Pulmonary artery endothelial cell (primary cell): Measurements from ENCODE around the gene COL24A1. TPM values are rescaled to one million over a fixed set of nuclear protein-coding genes. Genes with fewer than 3 reads are reported as not detected.
A peak's percentile ranks its signal among the peaks of the same experiment; 100 is the strongest.

ENCODE experiments used
- DNase-seq: peaks from one replicate; pipeline ENCODE4 v3.0.0-alpha.2; 2011; ENCODE audit warnings: low read depth, low spot score
- total RNA-seq: library from RNA; depleted of rRNA; stranded (reverse); fragments of >200 nt; gene quantifications from 2 replicates; pipeline ENCODE4 v1.2.3, GENCODE V29; 2014

Gene COL24A1
- total RNA-seq, 1 donor from 2014 or later = 0.07 TPM

DNA sequence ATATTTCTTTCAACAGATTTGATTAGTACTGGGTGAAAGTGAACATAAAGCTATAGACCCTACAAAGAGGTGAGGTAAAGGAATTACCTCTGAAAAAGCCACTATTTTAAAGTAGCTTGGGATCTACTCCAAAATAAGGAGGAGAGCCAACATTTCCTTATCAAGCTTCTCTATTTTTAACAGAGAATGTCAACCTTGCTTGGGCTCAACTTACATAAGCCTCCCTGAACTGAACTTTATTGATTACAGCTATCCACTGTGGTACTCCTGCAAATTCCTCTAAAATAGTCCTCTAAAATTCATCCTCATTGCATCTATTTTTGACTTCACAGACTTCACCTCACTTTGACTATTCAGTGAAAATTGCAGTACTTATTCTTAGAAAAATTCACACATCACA is 458.7 kb downstream of the COL24A1 start:
- no peak for DNase-seq

DNA sequence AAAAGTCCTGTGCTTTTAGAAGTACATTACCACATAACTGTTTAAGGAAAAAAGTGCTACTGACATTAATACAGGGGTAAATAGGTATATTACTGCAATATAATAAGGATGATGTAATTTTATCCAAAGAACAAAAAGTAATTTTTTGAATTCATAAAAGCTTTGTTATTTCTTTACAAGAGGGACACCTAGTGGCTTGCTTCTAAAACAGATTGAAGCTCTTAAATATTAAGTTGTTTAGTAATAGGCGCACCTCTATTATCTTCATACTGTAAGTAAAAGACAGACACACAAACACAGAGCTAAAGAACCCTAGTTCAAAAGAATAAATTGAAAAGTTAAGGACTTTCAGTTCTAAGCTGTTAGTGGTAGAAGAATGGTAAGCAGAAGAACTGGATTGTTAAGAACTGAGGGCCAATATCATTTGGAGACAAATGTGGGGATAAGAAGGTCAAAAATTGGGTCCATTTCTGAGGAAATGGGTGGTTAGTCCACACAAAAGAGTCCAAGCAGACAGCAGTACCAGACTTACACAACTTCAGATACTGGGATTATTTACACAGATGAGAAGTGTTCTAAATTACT is 463.8 kb downstream of the COL24A1 start:
- DNase-seq = peak; percentile 24

DNA sequence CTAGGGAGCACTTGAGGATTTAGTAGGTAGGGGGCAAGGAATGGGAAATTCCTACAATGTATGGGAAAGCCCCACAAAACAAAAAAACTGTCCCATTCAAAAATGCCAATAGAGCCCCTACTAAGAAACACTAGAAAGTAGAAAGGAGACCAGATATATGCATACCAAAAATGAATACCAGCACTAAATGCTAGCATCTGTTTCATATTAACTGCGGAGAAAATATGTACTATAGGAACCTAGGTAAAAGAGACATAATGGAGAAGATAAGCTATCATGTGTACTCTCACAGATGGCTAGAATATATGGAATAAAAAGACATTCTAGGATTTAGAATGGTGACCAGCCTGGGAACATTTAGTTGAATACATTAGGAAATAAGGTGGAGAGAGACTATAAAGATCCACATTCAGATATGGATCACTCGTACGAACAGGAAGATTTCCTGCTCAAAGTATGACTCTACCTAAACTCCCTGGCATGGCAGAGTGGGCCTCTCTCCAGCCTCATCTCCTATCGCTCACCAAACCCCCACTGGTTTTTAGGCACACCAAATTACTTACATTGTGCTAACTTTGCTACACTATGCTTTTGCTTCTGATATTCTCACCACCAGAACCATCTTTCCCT is 466.7 kb downstream of the COL24A1 start:
- no peak for DNase-seq

DNA sequence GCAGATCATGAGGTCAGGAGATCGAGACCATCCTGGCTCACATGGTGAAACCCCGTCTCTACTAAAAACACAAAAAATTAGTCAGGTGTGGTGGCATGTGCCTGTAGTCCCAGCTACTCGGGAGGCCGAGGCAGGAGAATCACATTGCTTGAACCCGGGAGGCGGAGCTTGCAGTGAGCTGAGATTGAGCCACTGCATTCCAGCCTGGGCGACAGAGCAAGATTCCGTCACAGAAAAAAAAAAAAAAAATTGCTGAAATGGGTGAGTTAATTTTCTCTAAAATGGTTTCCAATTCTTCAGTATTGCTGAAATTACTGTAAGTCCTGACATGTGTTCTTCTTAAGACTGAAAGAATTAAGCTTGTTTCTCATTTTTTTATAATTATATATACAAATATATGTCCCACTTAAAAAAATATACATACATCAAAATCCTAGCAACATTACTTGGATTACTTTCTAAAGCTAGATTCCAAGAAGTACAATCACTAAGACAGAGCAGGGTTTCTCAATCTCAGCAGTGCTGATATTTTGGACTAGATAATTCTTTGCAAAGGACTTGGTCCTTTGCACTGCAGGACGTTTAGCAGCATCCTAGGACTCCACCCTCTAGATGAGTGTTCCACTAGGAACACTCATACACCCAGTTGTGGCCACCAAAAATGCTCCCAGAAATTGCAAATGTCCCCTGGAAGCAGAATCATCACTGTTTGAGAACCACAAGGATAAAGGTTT is 473.1 kb downstream of the COL24A1 start:
- DNase-seq = no peak

DNA sequence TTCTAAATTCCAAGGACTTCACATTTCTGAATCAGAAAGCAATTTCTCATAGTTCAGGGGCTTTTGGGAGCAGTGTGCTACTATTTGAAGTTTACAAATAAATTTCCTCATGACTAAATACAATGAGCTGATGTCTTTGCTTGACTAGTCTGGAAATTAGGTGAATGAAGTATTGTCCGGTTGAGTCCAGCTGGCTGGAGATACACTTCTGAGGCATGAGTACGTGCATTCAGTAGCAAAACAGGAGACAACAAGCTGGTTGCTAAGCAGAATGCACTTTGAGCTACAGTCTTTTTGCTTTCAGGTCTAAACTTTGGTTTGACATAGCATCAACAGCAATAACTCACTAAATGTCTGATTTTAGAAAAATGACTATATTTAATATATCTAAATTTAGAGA is 475.5 kb downstream of the COL24A1 start:
- DNase-seq = peak; percentile 8

Other genes with a start within 250 kb of the COL24A1 start
- 28.6 and 48.1 TPM in 2 replicates for gene ODF2L, start 239.6 kb upstream of the COL24A1 start, total RNA-seq